GM12878 (cell line): ENCODE results near the gene RSPH1. TPM values are rescaled to one million over a fixed set of nuclear protein-coding genes. Genes with fewer than 3 reads are reported as not detected.

ENCODE experiments used
- E2F8 ChIP-seq: fragments of 450-650 bp; IDR thresholded peaks from 2 replicates; pipeline ENCODE4 v1.6.1; 2018; ENCODE audit warnings: mild to moderate bottlenecking, low read depth, moderate library complexity; ENCODE audit not compliant: partially characterized antibody
- MEF2B ChIP-seq: fragments of 450-650 bp; IDR thresholded peaks from 2 replicates; pipeline ENCODE4 v1.6.1; 2018; ENCODE audit warnings: mild to moderate bottlenecking, moderate library complexity; ENCODE audit not compliant: partially characterized antibody, poor library complexity, severe bottlenecking
- NR2F1 ChIP-seq: fragments of 450-650 bp; conservative IDR thresholded peaks from 2 replicates; pipeline ENCODE4 v1.6.1; 2017; ENCODE audit warnings: mild to moderate bottlenecking
- REST ChIP-seq: IDR thresholded peaks from 2 replicates; pipeline ENCODE4 v1.6.1; 2012; ENCODE audit warnings: mild to moderate bottlenecking, low read depth, low read length
- RUNX3 ChIP-seq: IDR thresholded peaks from 2 replicates; pipeline ENCODE4 v1.6.1; 2012; ENCODE audit warnings: low read length, inconsistent platforms
- SIN3A ChIP-seq: IDR thresholded peaks from 2 replicates; pipeline ENCODE4 v1.6.1; 2012; ENCODE audit warnings: low read depth, low read length, improper control_type of control experiment
- SREBF2 ChIP-seq: IDR thresholded peaks from 2 replicates; pipeline ENCODE4 v1.6.1; 2012; ENCODE audit warnings: mild to moderate bottlenecking, low read length
- polyA plus RNA-seq, 11 experiments: library from polyadenylated mRNA; depleted of rRNA in 4 of 11; unstranded in 6 of 11; stranded (reverse) in 5 of 11; fragments of >200 nt; fragmentation: Nextera tagmentation in 4 of 11; fragmentation: Illumina TruSeq in 1 of 11; extraction: Ambion mirVana in 4 of 11; extraction: Trizol in 1 of 11; gene quantifications; 1 replicate in 1 of 11; 2 replicates in 10 of 11; pipeline versions ENCODE4 v1.2.1 to v1.2.3, GENCODE V29; 2011 to 2016; ENCODE audit warnings: inconsistent platforms in 2 of 11, missing spikeins in 2 of 11, low read depth in 1 of 11
- total RNA-seq, 4 experiments: library from RNA; depleted of rRNA in 3 of 4; stranded (reverse); fragments of >200 nt in 3 of 4; fragmentation: Illumina TruSeq in 1 of 4; extraction: Trizol in 1 of 4; gene quantifications; 2 replicates each; pipeline versions ENCODE4 v1.2.1 to v1.2.3, GENCODE V29; 2013 to 2021

Gene RSPH1
- total and polyA plus RNA-seq, 10 of the 15 experiments (the other 5 are each of a cell fraction or from before 2014, with no cell fraction given) = 0.11 to 1.4 (median 0.38) TPM

- TF ChIP-seq SREBF2 (no peak), E2F8 (no peak), NR2F1 (no peak), RUNX3 (no peak), MEF2B (no peak), SIN3A (no peak), REST (no peak)
Observed at GRCh38 chr21:42427809-42428419, 68.1 kb downstream of the RSPH1 start (continued).
